GM23248 (cell line): ENCODE data around the gene SNX9. TPM values are rescaled to one million over a fixed set of nuclear protein-coding genes. Genes with fewer than 3 reads are reported as not detected.
"Not testable (repeated sequence)": the region's sequence is repeated elsewhere in the genome, so short reads cannot be mapped to it uniquely, and the experiment has no call there.

Experiments used
- DNase-seq: peaks from one replicate; pipeline ENCODE4 v3.0.0-alpha.2; 2015
- H2AFZ ChIP-seq: fragments of 200-600 bp; sonication (generic); 2 replicates; pipeline ENCODE4 v1.6.1; 2016; ENCODE audit warnings: antibody characterized with exemption
- H3F3A ChIP-seq: fragments of 200-600 bp; sonication (generic); 2 replicates; pipeline ENCODE4 v1.6.1; 2016; ENCODE audit warnings: mild to moderate bottlenecking, antibody characterized with exemption, mixed run types; ENCODE audit not compliant: insufficient read depth
- H3K27ac ChIP-seq: fragments of 200-600 bp; sonication (generic); 2 replicates; pipeline ENCODE4 v1.5.1; 2016; ENCODE audit warnings: mild to moderate bottlenecking
- H3K27me3 ChIP-seq: fragments of 200-600 bp; sonication (generic); replicated peaks from 2 replicates; pipeline ENCODE4 v1.6.1; 2016; ENCODE audit warnings: mild to moderate bottlenecking; ENCODE audit not compliant: insufficient read depth
- H3K36me3 ChIP-seq: fragments of 200-600 bp; sonication (generic); 2 replicates; pipeline ENCODE4 v1.6.1; 2016; ENCODE audit warnings: low read depth, mild to moderate bottlenecking
- H3K4me1 ChIP-seq: fragments of 200-600 bp; sonication (generic); 2 replicates; pipeline ENCODE4 v1.6.1; 2016; ENCODE audit warnings: mild to moderate bottlenecking; ENCODE audit not compliant: insufficient read depth
- H3K4me2 ChIP-seq: fragments of 200-600 bp; sonication (generic); one replicate; pipeline ENCODE4 v1.6.1; 2016; ENCODE audit warnings: mild to moderate bottlenecking; ENCODE audit not compliant: unreplicated experiment
- H3K4me3 ChIP-seq: fragments of 200-600 bp; sonication (generic); 2 replicates; pipeline ENCODE4 v1.5.1; 2016; ENCODE audit warnings: mild to moderate bottlenecking
- H3K79me2 ChIP-seq: fragments of 200-600 bp; sonication (generic); 2 replicates; pipeline ENCODE4 v1.6.1; 2016; ENCODE audit warnings: mild to moderate bottlenecking; ENCODE audit not compliant: insufficient read depth
- H3K9ac ChIP-seq: fragments of 200-600 bp; sonication (generic); 2 replicates; pipeline ENCODE4 v1.6.1; 2016; ENCODE audit warnings: mild to moderate bottlenecking
- H3K9me2 ChIP-seq: fragments of 200-600 bp; sonication (generic); 2 replicates; pipeline ENCODE4 v1.6.1; 2016; ENCODE audit warnings: mixed run types, mild to moderate bottlenecking, moderate library complexity; ENCODE audit not compliant: insufficient read depth
- H3K9me3 ChIP-seq: fragments of 200-600 bp; sonication (generic); one replicate; pipeline ENCODE4 v1.6.1; 2017; ENCODE audit warnings: low read depth
- H4K20me1 ChIP-seq: fragments of 200-600 bp; sonication (generic); 2 replicates; pipeline ENCODE4 v1.6.0; 2016; ENCODE audit not compliant: insufficient read depth
- EZH2 ChIP-seq: fragments of 200-600 bp; sonication (generic); IDR thresholded peaks from 2 replicates; pipeline ENCODE4 v1.6.1; 2018; ENCODE audit warnings: antibody characterized with exemption, mild to moderate bottlenecking; ENCODE audit not compliant: insufficient read depth, poor library complexity, severe bottlenecking
- EZH2phosphoT487 ChIP-seq: fragments of 200-600 bp; sonication (generic); IDR thresholded peaks from 2 replicates; pipeline ENCODE4 v1.6.1; 2018; ENCODE audit warnings: antibody characterized with exemption, moderate library complexity, mild to moderate bottlenecking, low read depth; ENCODE audit not compliant: insufficient read depth
- WGBS, 2 experiments: methylation state at CpG; one replicate each; pipeline ENCODE4 v1.1.6; 2015 to 2017; ENCODE audit warnings: low lambda C conversion rate in 2 of 2, low coverage in 1 of 2; ENCODE audit errors: missing lambda C conversion rate in 2 of 2; 5-methylcytosine and 5-hydroxymethylcytosine counted together
- in situ Hi-C: fragments of 300-500 bp; cut with MboI; formaldehyde crosslinking; loops from 2 replicates; pipeline ENCODE4 v1.15.0; 2020
- polyA plus RNA-seq: library from polyadenylated mRNA; unstranded; fragments of >200 nt; fragmentation: Nextera tagmentation; extraction: Ambion mirVana; gene quantifications from 2 replicates; pipeline ENCODE4 v1.2.1, GENCODE V29; 2016
- total RNA-seq: library from RNA; depleted of rRNA; stranded (reverse); fragments of >200 nt; shearing (Covaris generic); gene quantifications from 2 replicates; pipeline ENCODE4 v1.2.3, GENCODE V29; 2014

The SNX9 gene
- total and polyA plus RNA-seq, 2 experiments from 2014 or later = 80.4 to 89.6 TPM

- no peak overlapping the region for H2AFZ ChIP-seq
Measured at GRCh38 chr6:157798851-157799250, 24.2 kb upstream of the SNX9 start.

GRCh38 chr6:157799561-157799960, 23.5 kb upstream of the SNX9 start:
- H3K27me3 ChIP-seq, H3K9ac ChIP-seq, H2AFZ ChIP-seq, H3K9me3 ChIP-seq, H4K20me1 ChIP-seq, H3K4me3 ChIP-seq, in situ Hi-C loops, H3K4me2 ChIP-seq, H3F3A ChIP-seq, H3K4me1 ChIP-seq, H3K9me2 ChIP-seq, H3K36me3 ChIP-seq, H3K79me2 ChIP-seq, DNase-seq, H3K27ac ChIP-seq: not testable (repeated sequence)
- WGBS, 2 experiments = 68 to 88% methylated on average over 3 of the region's 3 CpGs

More at GRCh38 chr6:157798851-157799250, 24.2 kb upstream of the SNX9 start:
- Histone ChIP-seq H3K27ac (no peak overlapping the region), H3K4me2 (no peak overlapping the region), H3F3A (no peaks in the 10 kb centered on the region), H3K79me2 (no peaks in the 10 kb centered on the region), H4K20me1 (no peaks in the 10 kb centered on the region), H3K9ac (no peak overlapping the region), H3K36me3 (no peaks in the 10 kb centered on the region), H3K9me3 (no peaks in the 10 kb centered on the region), H3K27me3 (no peaks in the 10 kb centered on the region), H3K4me1 (peaks cover 6% of the 10 kb centered on the region; the same call in 1 of the 2 replicates), H3K9me2 (no peaks in the 10 kb centered on the region), H3K4me3 (no peak overlapping the region)
- in situ Hi-C loops = no loop called here
- TF ChIP-seq EZH2phosphoT487 (no peak), EZH2 (no peak)
- DNase-seq = no peak
- WGBS, 2 experiments = 83 to 84% methylated on average over 6 of the region's 6 CpGs

DNA sequence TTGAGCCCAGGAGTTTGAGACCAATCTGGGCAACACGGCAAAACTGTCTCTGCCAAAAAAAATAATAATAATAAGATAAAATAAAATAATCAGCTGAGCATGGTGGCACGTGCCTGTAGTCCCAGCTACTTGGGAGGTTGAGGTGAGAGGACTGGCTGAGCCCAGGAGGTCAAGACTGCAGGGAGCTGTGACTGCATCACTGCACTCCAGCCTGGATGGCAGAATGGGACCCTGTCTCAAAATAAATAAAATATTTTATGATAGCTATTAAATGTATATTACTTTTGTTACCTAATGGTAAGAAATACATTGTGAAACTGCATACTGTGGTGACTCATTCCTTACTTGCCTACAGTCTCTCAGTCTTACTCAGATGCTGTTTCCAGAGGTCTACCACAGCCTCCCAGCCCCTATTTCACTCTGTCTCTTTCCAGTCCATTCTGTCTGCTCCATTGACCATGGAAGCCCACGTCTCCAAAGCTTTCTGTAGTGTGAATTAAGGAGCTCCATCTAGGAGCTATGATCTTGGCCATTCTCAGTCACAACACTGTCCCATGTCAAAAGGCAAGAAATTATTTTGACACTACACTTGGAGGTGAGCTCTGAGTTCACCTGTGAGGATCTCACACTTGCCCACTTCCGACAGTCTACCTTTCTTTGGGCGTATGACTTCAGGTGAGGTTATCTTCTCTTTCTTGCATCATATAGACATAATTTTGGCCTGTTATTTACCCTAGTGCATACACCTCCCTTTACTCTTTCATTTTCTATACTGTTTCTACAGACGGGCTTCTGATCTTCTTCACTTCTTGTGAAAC, 22.4 kb upstream of the SNX9 start:
- TF ChIP-seq EZH2phosphoT487 (no peak), EZH2 (no peak)
- in situ Hi-C loops = no loop called here
- Histone ChIP-seq H3F3A (no peaks in the 10 kb centered on the region), H3K27me3 (no peaks in the 10 kb centered on the region), H4K20me1 (no peaks in the 10 kb centered on the region), H3K4me1 (peaks cover 6% of the 10 kb centered on the region; the same call in 1 of the 2 replicates), H3K9ac (no peak overlapping the region), H3K27ac (no peak overlapping the region), H2AFZ (no peak overlapping the region), H3K79me2 (no peaks in the 10 kb centered on the region), H3K9me2 (no peaks in the 10 kb centered on the region), H3K4me2 (peak overlapping the region; percentile 12), H3K36me3 (no peaks in the 10 kb centered on the region), H3K9me3 (no peaks in the 10 kb centered on the region), H3K4me3 (no peak overlapping the region)
- 62 to 64% methylated on average over 6 of the region's 6 CpGs for WGBS, 2 experiments
- DNase-seq = peak; percentile 87

DNA sequence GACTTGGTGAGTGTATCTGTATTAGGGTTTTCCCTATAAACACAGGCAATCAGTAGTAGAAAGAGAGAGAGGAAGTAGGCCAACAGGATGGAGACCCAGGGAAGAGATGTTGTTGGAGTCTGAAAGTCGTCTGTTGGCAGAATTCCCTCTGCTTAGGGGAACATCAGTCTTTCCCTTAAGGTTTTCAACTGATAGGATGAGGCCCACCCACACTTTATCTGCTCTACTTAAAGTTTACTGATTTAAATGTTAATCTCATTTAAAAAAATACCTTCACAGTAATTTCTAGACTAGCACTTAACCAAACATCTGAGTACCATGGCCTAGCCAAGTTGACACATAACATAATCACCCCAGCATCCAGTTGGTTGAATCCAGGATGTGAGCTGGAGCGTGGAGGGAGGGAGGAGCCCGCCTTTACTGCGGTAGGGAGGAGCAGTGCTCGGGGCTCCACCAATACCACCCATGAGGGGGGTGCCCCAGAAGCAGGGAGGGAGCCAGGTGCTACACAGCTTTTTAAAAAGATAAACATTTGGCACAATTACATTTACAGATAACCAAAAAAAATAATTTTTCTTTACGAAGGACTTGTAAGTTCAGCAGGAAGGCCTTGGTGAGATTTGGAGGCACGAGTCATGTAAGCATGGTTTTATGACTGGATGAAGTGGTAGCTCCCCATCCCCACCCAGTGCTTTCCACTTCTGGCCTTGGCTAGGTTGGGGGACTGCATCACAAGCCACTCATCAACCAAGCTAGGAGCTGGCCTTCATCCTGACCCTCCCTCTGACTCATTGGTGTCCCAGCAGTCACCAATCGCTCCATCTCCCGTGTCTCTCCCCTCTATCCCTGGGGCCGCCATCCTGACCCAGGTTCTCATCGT, 18.4 kb upstream of the SNX9 start:
- TF ChIP-seq EZH2 = no peak
- no peak for TF ChIP-seq EZH2phosphoT487
- peak; percentile 29 for DNase-seq
- H3K9me2 ChIP-seq = no peaks in the 10 kb centered on the region
- no peak overlapping the region for H3K27ac ChIP-seq
- no peak overlapping the region for H3K9ac ChIP-seq
- H3K79me2 ChIP-seq = no peaks in the 10 kb centered on the region
- no peaks in the 10 kb centered on the region for H3F3A ChIP-seq
- H3K27me3 ChIP-seq = no peaks in the 10 kb centered on the region
- 0 out of 2 replicates have a peak overlapping the region, but pooled peaks have one; percentile 38 for H2AFZ ChIP-seq
- in situ Hi-C loops = no loop called here
- H3K9me3 ChIP-seq = no peaks in the 10 kb centered on the region
- H3K4me1 ChIP-seq = peaks cover 6% of the 10 kb centered on the region; the same call in 1 of the 2 replicates
- H3K4me2 ChIP-seq = no peak overlapping the region
- WGBS, 2 experiments = 87 to 89% methylated on average over 11 of the region's 11 CpGs
- H3K4me3 ChIP-seq = no peak overlapping the region
- H3K36me3 ChIP-seq = no peaks in the 10 kb centered on the region
- no peaks in the 10 kb centered on the region for H4K20me1 ChIP-seq
